Measurements from ENCODE around the gene IAH1. TPM values are rescaled to one million over a fixed set of nuclear protein-coding genes. Genes with fewer than 3 reads are reported as not detected.

IAH1 gene, protein sequence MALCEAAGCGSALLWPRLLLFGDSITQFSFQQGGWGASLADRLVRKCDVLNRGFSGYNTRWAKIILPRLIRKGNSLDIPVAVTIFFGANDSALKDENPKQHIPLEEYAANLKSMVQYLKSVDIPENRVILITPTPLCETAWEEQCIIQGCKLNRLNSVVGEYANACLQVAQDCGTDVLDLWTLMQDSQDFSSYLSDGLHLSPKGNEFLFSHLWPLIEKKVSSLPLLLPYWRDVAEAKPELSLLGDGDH
- 10 to 100 TPM; 46.3 to 56.0 TPM for total RNA-seq
- 10 to 100 TPM; 41.9 to 57.1 (median 50.3) TPM for polyA plus RNA-seq (ENCODE audit: insufficient read length in 6 of 6)
- long read RNA-seq, donor 1, transcript IAH1-215 (6 exons, 1,266 nt) = major isoform, 25 of 36 reads
- long read RNA-seq, donor 1, partial matches to known transcripts = 6 of 36 reads
- long read RNA-seq, donor 1, other reads (novel, unspliced or antisense) = 0 of 36 reads
- long read RNA-seq, donor 2, transcript IAH1-215 (6 exons, 1,266 nt) = major isoform, 10 of 19 reads
- long read RNA-seq, donor 2, partial matches to known transcripts = 0 of 19 reads
- long read RNA-seq, donor 2, other reads (novel, unspliced or antisense) = 0 of 19 reads
- long read RNA-seq, donor 3, transcript IAH1-215 (6 exons, 1,266 nt) = major isoform, 24 of 25 reads
- long read RNA-seq, donor 3, partial matches to known transcripts = 0 of 25 reads
- long read RNA-seq, donor 3, other reads (novel, unspliced or antisense) = 0 of 25 reads
- long read RNA-seq, donor 4, transcript IAH1-215 (6 exons, 1,266 nt) = major isoform, 52 of 58 reads
- long read RNA-seq, donor 4, partial matches to known transcripts = 0 of 58 reads
- long read RNA-seq, donor 4, other reads (novel, unspliced or antisense) = 2 of 58 reads
- long read RNA-seq, donor 5, transcript IAH1-215 (6 exons, 1,266 nt) = major isoform, 17 of 19 reads
- long read RNA-seq, donor 5, partial matches to known transcripts = 0 of 19 reads
- long read RNA-seq, donor 5, other reads (novel, unspliced or antisense) = 0 of 19 reads
- long read RNA-seq, donor 6, transcript IAH1-215 (6 exons, 1,266 nt) = major isoform, 33 of 43 reads
- long read RNA-seq, donor 6, transcript IAH1-202 (5 exons, 2,137 nt) = minor isoform, 7 of 43 reads
- long read RNA-seq, donor 6, partial matches to known transcripts = 0 of 43 reads
- long read RNA-seq, donor 6, other reads (novel, unspliced or antisense) = 0 of 43 reads
- long read RNA-seq, donor 7, transcript IAH1-215 (6 exons, 1,266 nt) = major isoform, 14 of 25 reads
- long read RNA-seq, donor 7, partial matches to known transcripts = 7 of 25 reads
- long read RNA-seq, donor 7, other reads (novel, unspliced or antisense) = 0 of 25 reads
- long read RNA-seq, donor 8, transcript IAH1-215 (6 exons, 1,266 nt) = major isoform, 13 of 14 reads
- long read RNA-seq, donor 8, partial matches to known transcripts = 0 of 14 reads
- long read RNA-seq, donor 8, other reads (novel, unspliced or antisense) = 0 of 14 reads
- long read RNA-seq, donor 9 = 0 reads
- long read RNA-seq, donor 10, transcript IAH1-215 (6 exons, 1,266 nt) = major isoform, 28 of 45 reads
- long read RNA-seq, donor 10, transcript IAH1-202 (5 exons, 2,137 nt) = minor isoform, 6 of 45 reads
- long read RNA-seq, donor 10, partial matches to known transcripts = 1 of 45 reads
- long read RNA-seq, donor 10, other reads (novel, unspliced or antisense) = 10 of 45 reads
- long read RNA-seq, donor 11, transcript IAH1-215 (6 exons, 1,266 nt) = major isoform, 26 of 41 reads
- long read RNA-seq, donor 11, partial matches to known transcripts = 5 of 41 reads
- long read RNA-seq, donor 11, other reads (novel, unspliced or antisense) = 0 of 41 reads
- long read RNA-seq, donor 12, transcript IAH1-215 (6 exons, 1,266 nt) = major isoform, 10 of 14 reads
- long read RNA-seq, donor 12, partial matches to known transcripts = 0 of 14 reads
- long read RNA-seq, donor 12, other reads (novel, unspliced or antisense) = 0 of 14 reads

DNA sequence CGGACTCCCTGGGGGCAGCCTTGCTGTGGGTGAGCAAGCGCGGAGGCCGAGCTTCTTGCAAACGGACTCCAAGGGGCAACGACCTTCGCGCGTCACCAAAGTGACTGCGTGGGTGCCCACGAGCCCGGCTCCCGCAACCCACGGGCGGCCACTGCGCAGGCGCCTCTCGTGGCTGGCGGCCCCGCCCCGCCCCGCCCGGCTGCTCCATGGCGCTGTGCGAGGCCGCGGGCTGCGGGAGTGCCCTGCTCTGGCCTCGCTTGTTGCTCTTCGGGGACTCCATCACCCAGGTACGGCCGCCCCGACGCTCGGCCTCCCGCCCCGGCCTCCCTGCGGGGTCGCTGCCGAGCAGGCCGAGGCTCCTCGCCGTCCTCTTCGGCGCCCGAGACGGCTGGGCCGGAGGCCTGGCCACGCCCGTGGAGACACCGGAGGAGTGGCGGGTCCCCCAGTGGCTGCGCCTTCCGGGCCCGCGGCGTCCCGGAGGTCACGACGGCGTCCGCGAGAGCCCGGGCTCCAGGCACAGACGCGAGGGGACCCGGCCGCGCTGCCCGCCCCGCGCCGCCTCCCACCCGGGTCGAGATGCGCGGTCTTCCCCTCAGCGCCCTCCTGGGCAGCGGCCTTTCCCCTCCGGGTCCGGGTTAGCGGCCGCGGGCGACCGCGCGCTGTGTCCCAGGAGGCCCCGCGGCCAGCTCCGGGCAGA, at the start of gene IAH1:
Gene IAH1 (plus strand): TSS at position 191 of the 697 bp plus-strand sequence. CDS start 16 bp downstream, at position 207.
- peaks cover 10 to 33% of the 10 kb centered on the region in 2 donors for H3K4me1 ChIP-seq
- peak; percentile 59 to 94 (median 62) for DNase-seq
- intact Hi-C loops (cut with DNase I) = no loop called here

DNA sequence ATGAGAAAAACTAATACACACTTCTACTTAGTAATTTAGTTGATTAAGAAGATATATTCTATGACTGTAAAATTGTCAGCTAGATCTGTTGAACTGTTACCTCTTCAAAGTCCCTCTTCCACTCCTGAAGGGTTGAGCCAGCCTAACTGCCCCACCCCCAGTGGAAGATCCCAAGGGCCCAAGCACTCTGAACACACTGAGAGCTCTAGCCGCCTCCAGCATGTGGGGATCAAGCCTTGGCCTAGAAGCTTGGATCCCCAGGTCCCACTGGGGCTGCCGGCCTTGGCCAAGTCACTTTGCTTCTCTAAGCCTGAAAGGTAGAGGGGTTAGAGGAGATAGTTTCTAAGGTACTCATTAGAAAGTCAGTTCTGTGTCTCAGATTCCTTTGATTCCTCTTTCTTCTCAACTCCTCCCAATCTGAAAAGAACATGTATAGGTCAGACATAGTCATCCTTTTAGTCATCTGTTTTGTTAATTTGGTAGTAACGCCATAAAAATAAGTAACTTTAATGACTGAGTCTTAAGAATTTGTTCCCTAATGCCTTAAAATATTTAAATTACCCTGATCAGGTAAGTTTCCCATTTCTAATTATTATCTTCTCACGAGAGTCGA, 45.3 kb upstream of the IAH1 start:
- TF ChIP-seq, protein P1, sequence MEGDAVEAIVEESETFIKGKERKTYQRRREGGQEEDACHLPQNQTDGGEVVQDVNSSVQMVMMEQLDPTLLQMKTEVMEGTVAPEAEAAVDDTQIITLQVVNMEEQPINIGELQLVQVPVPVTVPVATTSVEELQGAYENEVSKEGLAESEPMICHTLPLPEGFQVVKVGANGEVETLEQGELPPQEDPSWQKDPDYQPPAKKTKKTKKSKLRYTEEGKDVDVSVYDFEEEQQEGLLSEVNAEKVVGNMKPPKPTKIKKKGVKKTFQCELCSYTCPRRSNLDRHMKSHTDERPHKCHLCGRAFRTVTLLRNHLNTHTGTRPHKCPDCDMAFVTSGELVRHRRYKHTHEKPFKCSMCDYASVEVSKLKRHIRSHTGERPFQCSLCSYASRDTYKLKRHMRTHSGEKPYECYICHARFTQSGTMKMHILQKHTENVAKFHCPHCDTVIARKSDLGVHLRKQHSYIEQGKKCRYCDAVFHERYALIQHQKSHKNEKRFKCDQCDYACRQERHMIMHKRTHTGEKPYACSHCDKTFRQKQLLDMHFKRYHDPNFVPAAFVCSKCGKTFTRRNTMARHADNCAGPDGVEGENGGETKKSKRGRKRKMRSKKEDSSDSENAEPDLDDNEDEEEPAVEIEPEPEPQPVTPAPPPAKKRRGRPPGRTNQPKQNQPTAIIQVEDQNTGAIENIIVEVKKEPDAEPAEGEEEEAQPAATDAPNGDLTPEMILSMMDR (IDR thresholded peaks at IDR 0.05) = no peak
- DNase-seq (no peak), ATAC-seq (no peak)
- H3K4me3 ChIP-seq = no peak overlapping the region
- no peaks in the 10 kb centered on the region for H3K9me3 ChIP-seq
- H3K36me3 ChIP-seq = peaks cover 0 to 53% of the 10 kb centered on the region in 2 donors
- peaks cover 6 to 11% of the 10 kb centered on the region in 2 donors for H3K4me1 ChIP-seq
- H3K27ac ChIP-seq = no peak overlapping the region
- intact Hi-C loops (cut with DNase I) = no loop called here
- no peaks in the 10 kb centered on the region for H3K27me3 ChIP-seq

More for the DNA sequence above, at the start of gene IAH1:
- TF ChIP-seq, protein P1 (IDR thresholded peaks at IDR 0.05) = no peak
- H3K27ac ChIP-seq = peak within 1 kb of the TSS; percentile 88 to 90
- H3K36me3 ChIP-seq = peaks cover 0 to 28% of the 10 kb centered on the region in 2 donors
- H3K27me3 ChIP-seq = no peaks in the 10 kb centered on the region
- peak within 1 kb of the TSS; percentile 88 to 93 for H3K4me3 ChIP-seq
- no peaks in the 10 kb centered on the region for H3K9me3 ChIP-seq
- peak; percentile 92 for ATAC-seq

DNA sequence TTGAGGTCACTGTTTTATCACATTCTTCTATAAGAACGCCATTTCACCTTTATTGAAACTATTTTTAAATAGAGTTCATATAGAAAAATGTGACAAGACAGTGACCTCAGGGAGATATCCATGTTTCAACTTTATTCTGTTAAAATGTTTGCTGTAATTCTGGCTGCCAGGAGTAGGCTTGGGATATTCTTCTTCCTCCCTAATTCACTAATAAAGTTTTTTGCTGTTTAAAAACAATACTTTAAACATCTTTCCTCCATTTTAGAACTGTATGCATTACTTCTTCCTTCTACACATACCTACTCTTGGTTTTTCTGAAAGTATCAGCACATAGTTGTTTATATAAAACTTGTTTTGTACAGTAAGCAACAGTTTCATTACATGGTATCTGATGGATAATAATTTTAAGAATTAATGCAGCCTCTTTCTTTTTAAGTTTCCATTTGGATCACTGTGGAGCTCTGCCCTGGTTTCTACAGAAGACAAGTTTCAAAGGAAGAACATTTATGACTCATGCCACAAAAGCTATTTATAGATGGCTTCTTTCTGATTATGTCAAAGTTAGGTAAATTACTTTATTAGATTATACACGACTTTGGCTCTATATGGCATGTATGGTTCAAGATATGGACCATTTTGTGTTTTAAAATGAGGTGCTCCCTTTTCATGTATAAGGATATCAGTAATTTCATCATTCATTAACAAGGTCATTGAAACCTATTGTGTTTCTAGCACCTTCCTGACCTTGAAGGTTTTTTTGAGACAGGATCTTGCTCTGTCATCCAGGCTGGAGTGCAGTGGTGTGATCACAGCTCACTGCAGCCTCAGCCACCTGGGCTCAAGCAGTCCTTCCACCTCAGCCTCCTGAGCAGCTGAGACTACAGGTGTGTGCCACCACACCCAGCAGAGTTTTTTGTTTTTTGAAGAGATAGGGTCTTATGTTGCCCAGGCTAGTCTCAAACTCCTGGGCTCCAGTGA, 43.7 kb upstream of the IAH1 start:
- intact Hi-C loops (cut with DNase I) = no loop called here

More for the DNA sequence above, 43.7 kb upstream of the IAH1 start:
- Histone ChIP-seq H3K27me3 (no peaks in the 10 kb centered on the region), H3K4me3 (no peak overlapping the region), H3K27ac (no peak overlapping the region), H3K4me1 (no peaks in the 10 kb centered on the region), H3K36me3 (peaks cover 0 to 65% of the 10 kb centered on the region in 2 donors), H3K9me3 (no peaks in the 10 kb centered on the region)
- ATAC-seq (no peak), DNase-seq (no peak)
- TF ChIP-seq, protein P1 (IDR thresholded peaks at IDR 0.05) = no peak

Measured in left lung (tissue), 14 donors.